ENCODE measurements around the gene NCOR2.

DNA sequence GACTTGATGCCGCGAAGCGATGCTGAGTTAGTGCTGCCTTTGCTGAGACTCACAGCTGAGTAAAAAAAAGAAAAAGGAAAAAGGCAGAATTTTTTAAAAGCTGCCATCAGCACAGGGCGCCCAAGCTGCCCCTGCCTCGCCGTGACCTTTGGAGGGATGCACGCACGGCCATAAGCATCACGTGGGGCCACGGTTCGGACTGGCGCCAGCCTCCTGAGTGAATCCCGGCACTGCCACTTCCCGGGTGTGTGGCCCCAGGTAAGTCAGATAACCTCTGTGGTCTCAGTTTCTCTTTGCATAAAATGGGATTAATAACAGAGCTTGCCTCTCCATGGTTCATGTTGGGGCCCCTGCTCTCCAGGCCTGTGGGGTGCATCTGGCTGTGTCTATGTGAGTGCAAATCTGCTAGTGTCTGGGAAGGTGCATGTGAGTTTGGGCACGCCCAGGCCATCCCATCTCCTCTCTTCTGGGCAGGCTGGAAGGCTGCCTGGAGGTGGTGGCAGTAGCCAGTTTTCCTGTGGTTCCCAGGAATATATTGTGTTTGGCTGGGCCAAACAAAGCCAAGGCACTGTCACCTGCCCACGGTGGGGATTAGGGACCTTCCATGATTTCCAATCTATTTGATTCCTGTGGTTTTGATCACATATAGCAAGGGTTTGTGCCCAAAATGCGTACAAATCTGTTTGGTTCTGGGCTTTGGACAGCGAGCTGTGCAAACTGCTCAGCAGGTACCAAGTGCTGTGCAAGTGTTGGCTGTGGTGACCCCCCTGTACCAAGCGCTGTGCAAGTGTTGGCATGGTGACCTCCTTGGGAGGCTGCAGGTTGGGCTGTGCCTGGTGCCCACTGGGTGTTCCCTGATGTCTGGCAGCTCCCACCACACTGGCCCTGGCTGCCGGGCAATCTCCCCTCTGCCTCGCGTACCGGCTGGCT lies 43.5 kb upstream of the NCOR2 start:
- TF ChIP-seq YY1 (IDR thresholded peaks at IDR 0.05; ENCODE audit: insufficient read depth, insufficient read length) (no peak), ZNF274 (IDR thresholded peaks at IDR 0.05; ENCODE audit: low read depth, low read length) (no peak)
